ENCODE measurements around the gene FLYWCH1.

DNA sequence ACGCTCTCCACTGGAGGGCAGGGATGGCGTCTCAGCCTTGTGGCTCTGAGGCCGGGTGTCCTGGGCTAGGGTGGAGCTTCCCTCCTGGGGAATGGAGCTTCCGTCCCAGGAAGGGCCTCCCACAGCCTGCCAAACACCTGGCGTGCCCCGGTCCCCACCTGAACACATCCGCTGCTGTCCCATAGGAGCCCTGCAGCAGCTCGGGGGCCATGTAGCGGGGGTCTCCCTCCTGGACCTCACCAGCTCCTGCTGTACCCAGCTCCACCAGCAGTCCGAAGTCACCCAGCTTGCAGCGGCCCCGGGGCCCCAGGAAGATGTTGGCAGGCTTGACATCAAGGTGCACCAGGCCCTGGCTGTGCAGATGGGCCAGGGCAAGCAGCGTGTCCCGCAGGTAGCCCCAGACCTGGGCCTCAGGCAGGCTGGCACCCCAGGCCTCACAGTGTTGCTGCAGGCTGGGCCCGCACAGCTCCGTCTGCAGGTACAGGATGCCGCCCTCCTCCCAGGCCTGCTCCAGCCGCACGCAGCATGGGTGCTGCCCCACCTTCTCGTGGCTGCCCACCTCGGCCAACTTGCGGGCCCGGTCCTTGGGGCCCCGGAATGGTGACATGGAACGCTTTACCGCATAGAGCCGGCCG lies 63.5 kb downstream of the FLYWCH1 start:
- no peak for TF ChIP-seq CTCF (conservative IDR thresholded peaks at IDR 0.05; ENCODE audit: low read length)
- TF ChIP-seq EZH2phosphoT487 (IDR thresholded peaks at IDR 0.05; ENCODE audit: borderline replicate concordance), result no peak

Measured in Loucy (cell line).